ENCODE data around the gene ACTMAP. TPM values are rescaled to one million over a fixed set of nuclear protein-coding genes. Genes with fewer than 3 reads are reported as not detected.

Gene ACTMAP
- total and polyA plus RNA-seq, 2 of the 13 experiments (the other 11 are each of a cell fraction or from before 2014, with no cell fraction given), result 2.2 to 7.9 TPM

- in situ Hi-C loops (cut with HindIII; ENCODE audit: extremely low pct_ligation_motif_present, low pct_unique_long_range_greater_than_20kb), result no loop called here
- TF ChIP-seq NFYB (CRISPR knock-in tag; IDR thresholded peaks at IDR 0.05) (no peak), HNF4A (CRISPR knock-in tag; IDR thresholded peaks at IDR 0.05) (no peak), ZEB1 (IDR thresholded peaks at IDR 0.05; ENCODE audit: insufficient replicate concordance, low read depth) (no peak), ZNF543 (CRISPR knock-in tag; IDR thresholded peaks at IDR 0.05) (no peak), SETDB1 (CRISPR knock-in tag; IDR thresholded peaks at IDR 0.05; ENCODE audit: borderline replicate concordance) (no peak), BORCS8-MEF2B (CRISPR knock-in tag; IDR thresholded peaks at IDR 0.05) (no peak), MTA1 (CRISPR knock-in tag; IDR thresholded peaks at IDR 0.05; ENCODE audit: borderline replicate concordance) (no peak), PITX1 (CRISPR knock-in tag; IDR thresholded peaks at IDR 0.05) (no peak)
- TF ChIP-seq, protein P1, sequence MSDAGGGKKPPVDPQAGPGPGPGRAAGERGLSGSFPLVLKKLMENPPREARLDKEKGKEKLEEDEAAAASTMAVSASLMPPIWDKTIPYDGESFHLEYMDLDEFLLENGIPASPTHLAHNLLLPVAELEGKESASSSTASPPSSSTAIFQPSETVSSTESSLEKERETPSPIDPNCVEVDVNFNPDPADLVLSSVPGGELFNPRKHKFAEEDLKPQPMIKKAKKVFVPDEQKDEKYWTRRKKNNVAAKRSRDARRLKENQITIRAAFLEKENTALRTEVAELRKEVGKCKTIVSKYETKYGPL (CRISPR knock-in tag; IDR thresholded peaks at IDR 0.05), result no peak
- TF ChIP-seq, protein P2, sequence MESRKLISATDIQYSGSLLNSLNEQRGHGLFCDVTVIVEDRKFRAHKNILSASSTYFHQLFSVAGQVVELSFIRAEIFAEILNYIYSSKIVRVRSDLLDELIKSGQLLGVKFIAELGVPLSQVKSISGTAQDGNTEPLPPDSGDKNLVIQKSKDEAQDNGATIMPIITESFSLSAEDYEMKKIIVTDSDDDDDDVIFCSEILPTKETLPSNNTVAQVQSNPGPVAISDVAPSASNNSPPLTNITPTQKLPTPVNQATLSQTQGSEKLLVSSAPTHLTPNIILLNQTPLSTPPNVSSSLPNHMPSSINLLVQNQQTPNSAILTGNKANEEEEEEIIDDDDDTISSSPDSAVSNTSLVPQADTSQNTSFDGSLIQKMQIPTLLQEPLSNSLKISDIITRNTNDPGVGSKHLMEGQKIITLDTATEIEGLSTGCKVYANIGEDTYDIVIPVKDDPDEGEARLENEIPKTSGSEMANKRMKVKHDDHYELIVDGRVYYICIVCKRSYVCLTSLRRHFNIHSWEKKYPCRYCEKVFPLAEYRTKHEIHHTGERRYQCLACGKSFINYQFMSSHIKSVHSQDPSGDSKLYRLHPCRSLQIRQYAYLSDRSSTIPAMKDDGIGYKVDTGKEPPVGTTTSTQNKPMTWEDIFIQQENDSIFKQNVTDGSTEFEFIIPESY (CRISPR knock-in tag; IDR thresholded peaks at IDR 0.05), result no peak
- TF ChIP-seq, protein P3, sequence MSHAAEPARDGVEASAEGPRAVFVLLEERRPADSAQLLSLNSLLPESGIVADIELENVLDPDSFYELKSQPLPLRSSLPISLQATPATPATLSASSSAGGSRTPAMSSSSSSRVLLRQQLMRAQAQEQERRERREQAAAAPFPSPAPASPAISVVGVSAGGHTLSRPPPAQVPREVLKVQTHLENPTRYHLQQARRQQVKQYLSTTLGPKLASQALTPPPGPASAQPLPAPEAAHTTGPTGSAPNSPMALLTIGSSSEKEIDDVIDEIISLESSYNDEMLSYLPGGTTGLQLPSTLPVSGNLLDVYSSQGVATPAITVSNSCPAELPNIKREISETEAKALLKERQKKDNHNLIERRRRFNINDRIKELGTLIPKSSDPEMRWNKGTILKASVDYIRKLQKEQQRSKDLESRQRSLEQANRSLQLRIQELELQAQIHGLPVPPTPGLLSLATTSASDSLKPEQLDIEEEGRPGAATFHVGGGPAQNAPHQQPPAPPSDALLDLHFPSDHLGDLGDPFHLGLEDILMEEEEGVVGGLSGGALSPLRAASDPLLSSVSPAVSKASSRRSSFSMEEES (CRISPR knock-in tag; IDR thresholded peaks at IDR 0.05), result no peak
- peaks cover 33% of the 10 kb centered on the region for H3K4me1 ChIP-seq (ENCODE audit: insufficient read depth, low read length)
- 92% methylated on average over 4 of the region's 4 CpGs for WGBS (ENCODE audit: low lambda C conversion rate)
- DNase-seq (ENCODE audit: low spot score) (no peak), FAIRE-seq (no peak), ATAC-seq (no peak)
- no peaks in the 10 kb centered on the region for H3K9me3 ChIP-seq (ENCODE audit: low read length)
- H3K79me2 ChIP-seq (ENCODE audit: insufficient read depth, low read length), result peaks cover 36% of the 10 kb centered on the region
- no peak overlapping the region for H3K27ac ChIP-seq (ENCODE audit: extremely low read length, insufficient read depth, low read length)
- no peak overlapping the region for H3K9ac ChIP-seq (ENCODE audit: insufficient read depth, low read depth, low read length)
- POLR2A ChIA-PET, result interaction anchor here (0.6 kb wide), 1 partner anchor 30 kb away, joined by 3 read pairs; no protein-coding TSS in a partner anchor
- H3K27me3 ChIP-seq (ENCODE audit: control insufficient read depth in 1 of 2, insufficient read depth in 2 of 2, low read length in 2 of 2), result no peaks in the 10 kb centered on the region
- 0 out of 2 replicates have a peak, but pooled peaks cover 4% of the 10 kb centered on the region for H4K20me1 ChIP-seq (ENCODE audit: insufficient read depth, low read length)
- peaks cover 12 to 52% of the 10 kb centered on the region in 2 experiments; a peak in 4 of 5 replicates for H3K36me3 ChIP-seq (replicated peaks in 1 of 2; ENCODE audit: control insufficient read depth in 1 of 2, insufficient read depth in 2 of 2, low read length in 2 of 2)
- H3K4me2 ChIP-seq (ENCODE audit: low read depth, low read length), result no peak overlapping the region
- H2AFZ ChIP-seq (ENCODE audit: low read length), result no peak overlapping the region
- CTCF ChIA-PET (ENCODE audit: low intra/inter-chr PET ratio, low total read pairs), result no interaction called here
- no peak overlapping the region for H3K4me3 ChIP-seq (replicated peaks in 1 of 3; ENCODE audit: insufficient read depth in 1 of 3, low read depth in 2 of 3, low read length in 3 of 3)
- no TSS peak for BruUV-seq (replicated peaks)
- intact Hi-C loops (cut with micrococcal nuclease; ENCODE audit: unreplicated experiment), result no loop called here
Measured at GRCh38 chr19:40724315-40724714, 26.0 kb downstream of the ACTMAP start.
